ENCODE data around the gene RCAN3.

Gene RCAN3

DNA sequence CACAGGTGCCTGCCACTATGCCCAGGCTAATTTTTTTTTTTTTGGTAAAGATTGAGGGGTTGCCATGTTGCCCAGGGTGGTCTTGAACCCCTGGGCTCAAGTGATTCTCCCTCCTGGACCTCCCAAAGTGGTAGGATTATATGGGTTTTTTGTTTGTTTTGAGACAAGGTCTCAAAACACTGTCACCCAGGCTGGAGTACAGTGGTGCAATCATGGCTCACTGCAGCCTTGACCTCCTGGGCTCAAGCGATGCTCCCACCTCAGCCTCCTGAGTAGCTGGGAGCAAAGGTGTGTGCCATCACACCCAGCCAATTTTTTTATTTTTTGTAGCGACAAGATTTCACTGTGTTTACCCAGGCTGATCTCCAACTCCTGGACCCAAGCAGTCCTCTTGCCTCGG is 8.9 kb upstream of the RCAN3 start:
- H3K4me3 Mint-ChIP-seq: no peak overlapping the region
- ATAC-seq (no peak), DNase-seq (no peak)
- H3K27ac Mint-ChIP-seq: no peak overlapping the region
- peaks cover 30% of the 10 kb centered on the region for H3K4me1 Mint-ChIP-seq
- H3K36me3 Mint-ChIP-seq (ENCODE audit: low read depth): peaks cover 1% of the 10 kb centered on the region
- no peaks in the 10 kb centered on the region for H3K27me3 Mint-ChIP-seq
- peaks cover 4% of the 10 kb centered on the region for H3K9me3 Mint-ChIP-seq

GRCh38 chr1:24498589-24498988 is 4.0 kb upstream of the RCAN3 start:
- H3K27ac Mint-ChIP-seq: peak overlapping the region; percentile 78
- peaks cover 9% of the 10 kb centered on the region for H3K36me3 Mint-ChIP-seq (ENCODE audit: low read depth)
- DNase-seq (no peak), ATAC-seq (no peak)
- no peaks in the 10 kb centered on the region for H3K27me3 Mint-ChIP-seq
- peaks cover 6% of the 10 kb centered on the region for H3K9me3 Mint-ChIP-seq
- H3K4me3 Mint-ChIP-seq: no peak overlapping the region
- peaks cover 43% of the 10 kb centered on the region for H3K4me1 Mint-ChIP-seq

- Mint-ChIP-seq H3K27ac (peak overlapping the region; percentile 63), H3K36me3 (ENCODE audit: low read depth) (peaks cover 14% of the 10 kb centered on the region), H3K4me1 (peaks cover 59% of the 10 kb centered on the region), H3K27me3 (no peaks in the 10 kb centered on the region), H3K4me3 (no peak overlapping the region), H3K9me3 (peaks cover 6% of the 10 kb centered on the region)
- ATAC-seq (no peak), DNase-seq (no peak)
These were observed 2.1 kb upstream of the RCAN3 start for GRCh38 chr1:24500448-24501048.

GRCh38 chr1:24501371-24502064 is 1.1 kb upstream of the RCAN3 start:
- H3K27me3 Mint-ChIP-seq: no peaks in the 10 kb centered on the region
- ATAC-seq: no peak
- peaks cover 67% of the 10 kb centered on the region for H3K4me1 Mint-ChIP-seq
- peaks cover 14% of the 10 kb centered on the region for H3K36me3 Mint-ChIP-seq (ENCODE audit: low read depth)
- DNase-seq: peak; percentile 56
- H3K4me3 Mint-ChIP-seq: peak overlapping the region; percentile 87
- H3K9me3 Mint-ChIP-seq: peaks cover 6% of the 10 kb centered on the region
- H3K27ac Mint-ChIP-seq: peak overlapping the region; percentile 93

DNA sequence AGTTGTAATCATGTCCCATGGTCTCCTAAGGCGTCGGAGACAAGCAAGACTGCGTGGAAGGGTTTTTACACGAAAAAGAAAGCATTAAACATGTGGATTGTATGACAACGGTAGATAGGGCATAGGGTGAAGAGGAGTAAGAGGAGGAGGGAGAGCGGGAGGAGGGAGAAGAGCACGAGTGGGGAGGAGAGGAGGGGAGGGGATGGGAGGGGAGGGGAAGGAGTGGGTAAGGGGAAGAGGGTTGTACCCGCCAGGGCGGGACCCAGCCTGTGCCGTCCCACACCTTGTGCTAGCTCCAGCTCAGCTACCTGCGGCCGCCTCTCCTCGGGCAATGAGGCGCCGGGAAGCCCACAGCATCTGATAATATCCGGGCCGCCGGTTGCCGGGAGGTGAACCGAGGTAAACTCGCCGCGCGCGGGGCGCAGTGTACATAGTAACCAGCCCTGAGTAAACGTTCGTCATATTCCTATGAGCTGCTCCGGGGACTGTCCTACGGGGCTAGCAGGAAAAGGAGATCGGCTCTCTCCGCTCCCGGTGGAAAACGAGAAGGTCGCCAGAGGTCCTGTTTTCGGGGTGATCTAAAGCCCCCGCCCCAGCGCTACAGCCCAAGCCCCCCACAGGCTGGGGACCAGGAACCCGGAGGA is 449 bp upstream of the RCAN3 start:
- H3K4me3 Mint-ChIP-seq: peak overlapping the region; percentile 87
- peak overlapping the region; percentile 93 for H3K27ac Mint-ChIP-seq
- H3K9me3 Mint-ChIP-seq: peaks cover 6% of the 10 kb centered on the region
- H3K4me1 Mint-ChIP-seq: peaks cover 72% of the 10 kb centered on the region
- H3K27me3 Mint-ChIP-seq: no peaks in the 10 kb centered on the region
- peak; percentile 55 for ATAC-seq
- peak; percentile 73 for DNase-seq
- H3K36me3 Mint-ChIP-seq (ENCODE audit: low read depth): peaks cover 16% of the 10 kb centered on the region

- no peaks in the 10 kb centered on the region for H3K27me3 Mint-ChIP-seq
- DNase-seq (peak; percentile 37), ATAC-seq (no peak)
- H3K4me1 Mint-ChIP-seq: peaks cover 80% of the 10 kb centered on the region
- peaks cover 19% of the 10 kb centered on the region for H3K36me3 Mint-ChIP-seq (ENCODE audit: low read depth)
- H3K9me3 Mint-ChIP-seq: peaks cover 6% of the 10 kb centered on the region
- H3K27ac Mint-ChIP-seq: peak overlapping the region; percentile 95
- H3K4me3 Mint-ChIP-seq: peak overlapping the region; percentile 94
These were observed 569 bp downstream of the RCAN3 start for GRCh38 chr1:24503059-24503751.

DNA sequence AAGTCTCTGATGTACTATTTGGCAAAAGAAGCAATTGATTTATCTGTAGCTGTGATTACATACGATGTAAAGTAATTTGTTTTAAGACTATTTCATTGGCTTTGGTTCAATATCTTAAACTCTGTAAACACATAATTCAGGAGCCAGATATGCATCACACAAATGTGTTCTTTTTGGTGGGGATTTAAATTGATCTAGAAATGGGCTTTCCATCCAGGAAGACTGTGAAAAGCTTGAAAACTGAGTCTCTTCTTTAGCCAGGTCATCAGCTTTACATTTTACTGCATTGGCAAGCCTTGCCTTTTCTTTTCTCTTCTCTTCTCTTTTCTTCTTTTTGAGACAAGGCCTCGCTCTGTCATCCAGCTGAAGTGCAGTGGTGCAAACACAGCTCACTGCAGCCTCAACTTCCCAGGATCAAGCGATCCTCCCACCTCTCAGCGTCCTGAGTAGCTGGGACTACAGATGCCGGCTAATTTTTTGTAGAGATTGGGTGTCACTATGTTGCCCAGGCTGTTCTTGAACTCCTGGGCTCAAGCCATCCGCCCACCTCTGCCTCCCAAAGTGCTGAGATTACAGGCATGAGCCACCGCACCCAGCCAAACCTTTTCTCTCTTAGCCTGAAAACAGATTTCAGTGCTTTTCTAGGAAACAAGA is 1.4 kb downstream of the RCAN3 start:
- Mint-ChIP-seq H3K9me3 (peaks cover 4% of the 10 kb centered on the region), H3K36me3 (ENCODE audit: low read depth) (peaks cover 18% of the 10 kb centered on the region), H3K4me1 (peaks cover 79% of the 10 kb centered on the region), H3K4me3 (peak overlapping the region; percentile 94), H3K27me3 (no peaks in the 10 kb centered on the region), H3K27ac (peak overlapping the region; percentile 95)
- no peak for DNase-seq
- ATAC-seq: no peak

DNA sequence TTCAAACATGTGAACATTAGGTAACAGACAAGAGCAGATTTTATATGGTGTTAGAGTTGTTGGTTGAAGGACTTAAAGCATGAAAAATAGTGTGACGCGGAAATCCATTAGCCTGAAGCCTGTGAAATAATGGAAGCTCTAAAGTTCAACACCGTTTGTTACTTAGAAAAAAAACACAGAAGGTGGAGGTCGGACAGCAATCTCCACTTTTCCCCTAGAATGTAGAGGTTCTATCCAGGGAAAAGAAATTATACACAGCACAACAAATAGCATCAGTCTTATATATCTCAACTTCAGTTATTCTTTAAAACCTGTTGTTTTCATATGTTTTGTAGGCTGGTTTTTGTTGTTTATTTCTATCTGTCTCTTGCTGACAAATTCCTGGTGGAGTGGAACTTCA is 1.9 kb downstream of the RCAN3 start:
- Mint-ChIP-seq H3K4me1 (peaks cover 79% of the 10 kb centered on the region), H3K27me3 (no peaks in the 10 kb centered on the region), H3K36me3 (ENCODE audit: low read depth) (peaks cover 16% of the 10 kb centered on the region), H3K4me3 (peak overlapping the region; percentile 94), H3K27ac (peak overlapping the region; percentile 95), H3K9me3 (no peaks in the 10 kb centered on the region)
- ATAC-seq (no peak), DNase-seq (no peak)

DNA sequence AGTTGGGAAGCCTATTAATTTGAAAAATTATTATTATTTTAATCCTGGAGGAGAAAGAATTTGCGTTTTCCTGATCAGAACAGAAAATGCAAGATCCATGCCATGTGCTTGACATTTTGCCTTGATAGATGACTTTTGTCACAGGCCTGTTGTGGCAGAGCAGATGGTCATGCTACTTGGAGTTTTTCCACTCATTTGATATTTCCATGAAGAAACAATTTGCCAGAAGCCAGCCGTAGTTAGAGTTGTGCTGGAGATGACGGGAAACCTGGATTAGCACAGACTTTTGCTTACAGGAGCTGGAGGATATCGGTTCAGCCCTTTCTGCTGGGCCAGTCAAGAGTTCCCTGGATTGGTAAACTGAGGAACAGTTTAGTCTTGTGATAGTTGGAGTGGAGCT is 3.2 kb downstream of the RCAN3 start:
- Mint-ChIP-seq H3K27ac (peak overlapping the region; percentile 95), H3K4me1 (peaks cover 80% of the 10 kb centered on the region), H3K27me3 (no peaks in the 10 kb centered on the region), H3K36me3 (ENCODE audit: low read depth) (peaks cover 22% of the 10 kb centered on the region), H3K9me3 (no peaks in the 10 kb centered on the region), H3K4me3 (peak overlapping the region; percentile 69)
- DNase-seq (no peak), ATAC-seq (no peak)

DNA sequence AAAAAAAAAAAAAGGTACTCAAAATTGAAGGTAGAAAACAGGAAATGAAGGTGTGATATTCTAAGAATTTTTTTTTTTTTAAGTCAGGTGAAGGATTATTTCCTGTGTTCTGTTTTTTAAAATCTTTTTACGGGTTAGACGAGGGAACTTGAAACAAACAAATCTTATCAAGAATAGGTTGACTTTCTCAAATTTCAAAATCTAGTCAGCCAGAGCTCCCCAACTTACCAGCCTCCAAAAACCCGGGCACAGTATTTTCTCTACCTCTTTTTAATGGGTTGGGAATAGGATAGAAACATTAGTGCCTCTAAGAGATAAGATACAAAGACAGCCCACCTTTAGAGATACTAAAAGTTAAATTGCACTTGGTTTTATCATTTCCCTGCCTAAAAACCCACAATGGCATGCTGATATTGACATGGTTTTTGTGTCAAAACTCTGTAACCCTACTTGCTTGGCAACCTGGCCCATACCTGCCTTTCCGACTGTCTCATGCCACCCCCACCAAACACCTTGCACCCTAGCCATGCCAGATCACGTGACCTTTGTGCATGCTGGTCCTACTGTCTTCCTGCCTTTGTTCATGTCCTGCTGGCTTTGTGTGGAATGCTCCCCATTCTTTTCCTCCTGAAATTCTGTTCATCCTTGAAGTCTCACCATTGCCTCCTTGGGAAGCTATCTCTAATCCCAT is 4.2 kb downstream of the RCAN3 start:
- H3K4me3 Mint-ChIP-seq: peak overlapping the region; percentile 69

GRCh38 chr1:24507405-24507804 is 4.8 kb downstream of the RCAN3 start:
- Mint-ChIP-seq H3K27me3 (no peaks in the 10 kb centered on the region), H3K9me3 (no peaks in the 10 kb centered on the region), H3K4me3 (peak overlapping the region; percentile 69), H3K36me3 (ENCODE audit: low read depth) (peaks cover 28% of the 10 kb centered on the region), H3K4me1 (peaks cover 81% of the 10 kb centered on the region), H3K27ac (peak overlapping the region; percentile 95)
- DNase-seq: no peak
- ATAC-seq: no peak

More for the DNA sequence above, 4.2 kb downstream of the RCAN3 start:
- Mint-ChIP-seq H3K9me3 (no peaks in the 10 kb centered on the region), H3K27me3 (no peaks in the 10 kb centered on the region), H3K36me3 (ENCODE audit: low read depth) (peaks cover 28% of the 10 kb centered on the region), H3K27ac (peak overlapping the region; percentile 95), H3K4me1 (peaks cover 79% of the 10 kb centered on the region)
- ATAC-seq (no peak), DNase-seq (no peak)

GRCh38 chr1:24508911-24509310 is 6.3 kb downstream of the RCAN3 start:
- H3K27ac Mint-ChIP-seq: peak overlapping the region; percentile 53

GRCh38 chr1:24513706-24514105 is 11.1 kb downstream of the RCAN3 start:
- no peak for ATAC-seq
- no peak for DNase-seq
- Mint-ChIP-seq H3K4me3 (no peak overlapping the region), H3K27me3 (no peaks in the 10 kb centered on the region), H3K36me3 (ENCODE audit: low read depth) (peaks cover 38% of the 10 kb centered on the region), H3K4me1 (peaks cover 64% of the 10 kb centered on the region), H3K9me3 (no peaks in the 10 kb centered on the region), H3K27ac (peak overlapping the region; percentile 67)

More at GRCh38 chr1:24508911-24509310, 6.3 kb downstream of the RCAN3 start:
- peaks cover 24% of the 10 kb centered on the region for H3K36me3 Mint-ChIP-seq (ENCODE audit: low read depth)
- no peak for DNase-seq
- no peaks in the 10 kb centered on the region for H3K27me3 Mint-ChIP-seq
- H3K4me1 Mint-ChIP-seq: peaks cover 82% of the 10 kb centered on the region
- H3K4me3 Mint-ChIP-seq: no peak overlapping the region
- H3K9me3 Mint-ChIP-seq: no peaks in the 10 kb centered on the region
- ATAC-seq: no peak

DNA sequence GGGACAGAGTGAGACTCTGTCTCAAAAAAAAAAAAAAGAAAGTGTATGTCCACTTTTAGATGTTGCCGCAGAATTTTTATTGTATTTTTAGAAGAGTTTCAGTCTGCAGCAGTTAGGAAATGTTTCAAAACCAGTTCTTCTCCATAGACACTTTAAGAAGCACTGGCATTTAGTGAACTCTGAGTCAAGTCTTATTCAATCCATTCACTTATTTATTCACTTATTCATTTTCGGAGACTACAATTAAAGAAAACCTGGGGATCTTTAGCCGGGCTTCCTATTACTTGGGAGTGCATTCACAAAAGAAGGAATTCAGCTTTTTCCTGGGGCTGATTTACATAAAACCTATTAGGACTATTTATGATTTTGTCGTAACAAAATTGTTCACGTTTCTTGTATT is 12.3 kb downstream of the RCAN3 start:
- Mint-ChIP-seq H3K27me3 (no peaks in the 10 kb centered on the region), H3K4me3 (no peak overlapping the region), H3K36me3 (ENCODE audit: low read depth) (peaks cover 44% of the 10 kb centered on the region), H3K27ac (peak overlapping the region; percentile 65), H3K4me1 (peaks cover 57% of the 10 kb centered on the region), H3K9me3 (no peaks in the 10 kb centered on the region)
- ATAC-seq (no peak), DNase-seq (no peak)

Measured in activated naive CD8-positive, alpha-beta T cell treated with anti-CD3 and anti-CD28 coated beads, Interleukin-2, amount 50 U/mL, for 24 hours (primary cell).